Lower lobe of right lung (tissue), 2 donors: Measurements from ENCODE around the gene VPS54. TPM values are rescaled to one million over a fixed set of nuclear protein-coding genes. Genes with fewer than 3 reads are reported as not detected.

Experiments
- ATAC-seq, 2 donors: fragments of 200-7000 bp; cut with Tn5 transposase; one replicate each; pipeline ENCODE4 v1.9.1; 2020 to 2022; ENCODE audit warnings: mild to moderate bottlenecking in 2 of 2, moderate library complexity in 2 of 2
- DNase-seq: peaks from one replicate; pipeline ENCODE4 v3.0.0-alpha.2; 2020
- H3K27ac ChIP-seq: fragments of 200-600 bp; one replicate; pipeline ENCODE4 v1.8.0; 2022
- H3K27me3 ChIP-seq: fragments of 200-600 bp; one replicate; pipeline ENCODE4 v1.8.0; 2022; ENCODE audit warnings: low read depth
- H3K36me3 ChIP-seq: fragments of 200-600 bp; one replicate; pipeline ENCODE4 v1.8.0; 2022; ENCODE audit warnings: mild to moderate bottlenecking
- H3K4me1 ChIP-seq: fragments of 200-600 bp; one replicate; pipeline ENCODE4 v1.8.0; 2022
- H3K4me3 ChIP-seq: fragments of 200-600 bp; one replicate; pipeline ENCODE4 v1.8.0; 2022; ENCODE audit warnings: mild to moderate bottlenecking
- H3K9me3 ChIP-seq: fragments of 200-600 bp; one replicate; pipeline ENCODE4 v1.8.0; 2022
- CTCF ChIP-seq: fragments of 200-600 bp; IDR thresholded peaks from one replicate; pipeline ENCODE4 v1.8.0; 2022; ENCODE audit warnings: antibody characterized with exemption, mild to moderate bottlenecking
- intact Hi-C: fragments of 100-400 bp; cut with DNase I; formaldehyde crosslinking; loops from one replicate; pipeline ENCODE4 v1.11.0; 2022
- total RNA-seq: library from RNA; stranded (reverse); fragmentation: NEBNext Ultra II Directional; extraction: Animal tissue kit (Norgen Biotek cat#: 25700); gene quantifications from one replicate; pipeline ENCODE4 v1.2.1, GENCODE V29; 2021
- donor health status: DM: no; HTN: yes; CAD: no; lungs with severe emphysema.

VPS54 gene
- total RNA-seq, 1 donor from 2014 or later: 26.7 TPM

- H3K27ac ChIP-seq: peak overlapping the region; percentile 98
- no peaks in the 10 kb centered on the region for H3K27me3 ChIP-seq
- no peak for DNase-seq
- peaks cover 49% of the 10 kb centered on the region for H3K4me1 ChIP-seq
- peak in 1 of 2 donors; percentile 29 for ATAC-seq
- H3K36me3 ChIP-seq: no peaks in the 10 kb centered on the region
- H3K4me3 ChIP-seq: peak overlapping the region; percentile 91
- TF ChIP-seq CTCF: no peak
- no peaks in the 10 kb centered on the region for H3K9me3 ChIP-seq
- intact Hi-C loops: no loop called here
Observed at GRCh38 chr2:63842149-63843061, 176.8 kb downstream of the VPS54 start.

Other genes starting within 250 kb of the VPS54 start
- 144 TPM for gene UGP2, start 177.5 kb downstream of the VPS54 start, total RNA-seq
- 34.1 TPM for gene PELI1, start 125.0 kb upstream of the VPS54 start, total RNA-seq